ENCODE results near the gene TBC1D9. TPM values are rescaled to one million over a fixed set of nuclear protein-coding genes. Genes with fewer than 3 reads are reported as not detected.
A peak's percentile ranks its signal among the peaks of the same experiment; 100 is the strongest.

The TBC1D9 gene
- total RNA-seq, 4 donors from 2014 or later, result 1.5 to 3.5 (median 2.2) TPM

GRCh38 chr4:140673729-140674128 is 82.5 kb downstream of the TBC1D9 start:
- no peaks in the 10 kb centered on the region for H3K4me1 ChIP-seq
- in situ Hi-C loops (cut with MboI; ENCODE audit: low sequenced_read_pairs in 4 of 4), result no loop called here
- TF ChIP-seq, protein P1, sequence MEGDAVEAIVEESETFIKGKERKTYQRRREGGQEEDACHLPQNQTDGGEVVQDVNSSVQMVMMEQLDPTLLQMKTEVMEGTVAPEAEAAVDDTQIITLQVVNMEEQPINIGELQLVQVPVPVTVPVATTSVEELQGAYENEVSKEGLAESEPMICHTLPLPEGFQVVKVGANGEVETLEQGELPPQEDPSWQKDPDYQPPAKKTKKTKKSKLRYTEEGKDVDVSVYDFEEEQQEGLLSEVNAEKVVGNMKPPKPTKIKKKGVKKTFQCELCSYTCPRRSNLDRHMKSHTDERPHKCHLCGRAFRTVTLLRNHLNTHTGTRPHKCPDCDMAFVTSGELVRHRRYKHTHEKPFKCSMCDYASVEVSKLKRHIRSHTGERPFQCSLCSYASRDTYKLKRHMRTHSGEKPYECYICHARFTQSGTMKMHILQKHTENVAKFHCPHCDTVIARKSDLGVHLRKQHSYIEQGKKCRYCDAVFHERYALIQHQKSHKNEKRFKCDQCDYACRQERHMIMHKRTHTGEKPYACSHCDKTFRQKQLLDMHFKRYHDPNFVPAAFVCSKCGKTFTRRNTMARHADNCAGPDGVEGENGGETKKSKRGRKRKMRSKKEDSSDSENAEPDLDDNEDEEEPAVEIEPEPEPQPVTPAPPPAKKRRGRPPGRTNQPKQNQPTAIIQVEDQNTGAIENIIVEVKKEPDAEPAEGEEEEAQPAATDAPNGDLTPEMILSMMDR (IDR thresholded peaks at IDR 0.05 in 4 of 5, conservative IDR thresholded peaks at IDR 0.05 in 1 of 5), result no peak
- TF ChIP-seq POLR2A (IDR thresholded peaks at IDR 0.05), result no peak
- no peaks in the 10 kb centered on the region for H3K9me3 ChIP-seq
- H3K27ac ChIP-seq, result no peak overlapping the region
- no peaks in the 10 kb centered on the region for H3K36me3 ChIP-seq
- no peaks in the 10 kb centered on the region for H3K27me3 ChIP-seq
- H3K4me3 ChIP-seq, result no peak overlapping the region
- ATAC-seq (no peak), DNase-seq (no peak)
- intact Hi-C loops (cut with DNase I; ENCODE audit: low total_unique reads), result no loop called here

DNA sequence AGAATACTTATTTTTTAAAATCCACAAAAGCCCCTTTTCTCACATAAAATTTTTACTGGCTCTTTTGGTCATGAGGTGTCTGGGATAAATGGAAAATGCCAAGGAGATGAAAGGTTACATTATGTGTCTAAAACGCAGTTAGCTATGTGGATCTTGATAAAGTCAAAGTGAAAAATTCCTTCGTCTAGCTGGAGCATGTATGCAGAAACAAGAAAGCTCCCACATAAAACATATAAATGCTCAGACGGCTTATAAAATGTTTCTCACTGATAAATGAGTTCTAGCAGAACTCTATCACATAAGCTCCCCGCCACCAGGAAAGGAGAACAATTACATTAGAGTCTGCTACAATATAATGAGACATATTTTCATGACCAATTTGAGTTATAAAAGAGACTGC is 83.8 kb downstream of the TBC1D9 start:
- H3K36me3 ChIP-seq, result no peaks in the 10 kb centered on the region
- H3K4me1 ChIP-seq, result no peaks in the 10 kb centered on the region
- no peak overlapping the region for H3K27ac ChIP-seq
- in situ Hi-C loops (cut with MboI; ENCODE audit: low sequenced_read_pairs in 4 of 4), result no loop called here
- H3K27me3 ChIP-seq, result no peaks in the 10 kb centered on the region
- H3K4me3 ChIP-seq, result no peak overlapping the region
- ATAC-seq (no peak), DNase-seq (no peak)
- TF ChIP-seq, protein P1 (IDR thresholded peaks at IDR 0.05 in 4 of 5, conservative IDR thresholded peaks at IDR 0.05 in 1 of 5), result no peak
- TF ChIP-seq POLR2A (IDR thresholded peaks at IDR 0.05), result no peak
- H3K9me3 ChIP-seq, result no peaks in the 10 kb centered on the region
- intact Hi-C loops (cut with DNase I; ENCODE audit: low total_unique reads), result no loop called here

DNA sequence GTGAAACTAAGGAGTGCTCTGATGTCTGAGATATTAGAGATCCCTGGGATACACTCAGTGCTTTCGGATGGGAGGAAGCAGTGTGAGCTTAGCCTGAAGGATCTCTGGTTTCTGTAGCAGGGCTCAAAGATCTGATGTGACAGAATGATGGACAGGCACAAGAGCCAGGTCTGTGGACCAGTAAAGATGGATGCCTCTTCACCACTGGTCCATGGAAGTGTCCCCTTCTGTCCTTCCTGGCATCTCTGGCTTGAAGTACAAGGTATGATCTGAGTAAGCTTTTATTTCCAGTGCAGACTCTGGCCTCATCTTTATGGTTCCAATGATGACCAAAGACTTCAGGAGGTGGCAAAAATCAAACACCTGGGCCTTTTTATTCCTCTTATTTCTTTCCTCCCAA is 88.1 kb downstream of the TBC1D9 start:
- no peaks in the 10 kb centered on the region for H3K9me3 ChIP-seq
- in situ Hi-C loops (cut with MboI; ENCODE audit: low sequenced_read_pairs in 4 of 4) (no loop called here), intact Hi-C loops (cut with DNase I; ENCODE audit: low total_unique reads) (no loop called here)
- TF ChIP-seq, protein P1 (IDR thresholded peaks at IDR 0.05 in 4 of 5, conservative IDR thresholded peaks at IDR 0.05 in 1 of 5), result no peak
- no peak for TF ChIP-seq POLR2A (IDR thresholded peaks at IDR 0.05)
- no peak for ATAC-seq
- H3K36me3 ChIP-seq, result no peaks in the 10 kb centered on the region
- H3K4me3 ChIP-seq, result no peak overlapping the region
- H3K27me3 ChIP-seq, result no peaks in the 10 kb centered on the region
- no peak for DNase-seq
- no peaks in the 10 kb centered on the region for H3K4me1 ChIP-seq
- H3K27ac ChIP-seq, result no peak overlapping the region

GRCh38 chr4:140666889-140667614 is 89.1 kb downstream of the TBC1D9 start:
- no peak overlapping the region for H3K4me3 ChIP-seq
- H3K27me3 ChIP-seq, result no peaks in the 10 kb centered on the region
- peak overlapping the region in 1 of 4 donors; percentile 9 for H3K27ac ChIP-seq
- H3K4me1 ChIP-seq, result no peaks in the 10 kb centered on the region
- H3K36me3 ChIP-seq, result no peaks in the 10 kb centered on the region
- intact Hi-C loops (cut with DNase I; ENCODE audit: low total_unique reads), result no loop called here
- ATAC-seq, result no peak
- TF ChIP-seq, protein P1 (IDR thresholded peaks at IDR 0.05 in 4 of 5, conservative IDR thresholded peaks at IDR 0.05 in 1 of 5), result no peak
- TF ChIP-seq POLR2A (IDR thresholded peaks at IDR 0.05), result no peak
- no peak for DNase-seq
- in situ Hi-C loops (cut with MboI; ENCODE audit: low sequenced_read_pairs in 4 of 4), result no loop called here
- no peaks in the 10 kb centered on the region for H3K9me3 ChIP-seq
